HepG2 (cell line): ENCODE results near the gene PEX11A. TPM values are rescaled to one million over a fixed set of nuclear protein-coding genes. Genes with fewer than 3 reads are reported as not detected.

Experiments
- ATAC-seq: fragments of 200-7000 bp; cut with Tn5 transposase; 3 replicates; pipeline ENCODE4 v1.9.1; 2020; ENCODE audit warnings: mild to moderate bottlenecking, moderate library complexity
- BruUV-seq: library from RNA; stranded (reverse); fragments of 400-500 nt; replicated peaks from 2 replicates; lab custom pipeline; 2021; lab: Mats Ljungman, UMichigan
- CTCF ChIA-PET: fragments of 300-600 bp; formaldehyde crosslinking; extraction: SDS; loops from one replicate; lab custom pipeline; 2021; ENCODE audit warnings: low total read pairs, inconsistent platforms, low intra/inter-chr PET ratio; lab: Yijun Ruan, JAX
- POLR2A ChIA-PET: fragments of 350-600 bp; sonication (Branson Sonifier 250); formaldehyde crosslinking; loops from one replicate; lab custom pipeline; 2020; ENCODE audit warnings: antibody characterized with exemption, inconsistent platforms; lab: Yijun Ruan, JAX
- DNase-seq: peaks from one replicate; pipeline ENCODE4 v3.0.0-alpha.2; 2015; ENCODE audit warnings: low spot score
- FAIRE-seq: peaks from 3 replicates; lab custom pipeline; 2011; peaks lifted over from hg19 to GRCh38; lab: Jason Lieb, UNC
- H2AFZ ChIP-seq: one replicate; pipeline ENCODE4 v1.6.1; 2011; ENCODE audit warnings: low read length, inconsistent platforms
- H3K27ac ChIP-seq: fragments of 300-600 bp; 3 replicates; pipeline ENCODE4 v1.8.0; 2011; ENCODE audit warnings: mixed run types, mild to moderate bottlenecking, mixed read lengths, low read length, inconsistent platforms; ENCODE audit not compliant: insufficient read depth; ENCODE audit errors: extremely low read length
- H3K27me3 ChIP-seq, 2 experiments: fragments of 200-600 bp in 1 of 2; 2 replicates in 1 of 2; 3 replicates in 1 of 2; pipeline versions ENCODE4 v1.6.0 to v1.8.0; 2011; ENCODE audit warnings: low read length in 2 of 2, mild to moderate bottlenecking in 2 of 2, moderate library complexity in 2 of 2, inconsistent platforms in 1 of 2; ENCODE audit not compliant: insufficient read depth in 2 of 2, control insufficient read depth in 1 of 2
- H3K36me3 ChIP-seq, 2 experiments: fragments of 200-600 bp in 1 of 2; replicated peaks in 1 of 2; 2 replicates in 1 of 2; 3 replicates in 1 of 2; pipeline versions ENCODE4 v1.5.1 to v1.8.0; 2011; ENCODE audit warnings: low read length in 2 of 2, inconsistent platforms in 1 of 2; ENCODE audit not compliant: insufficient read depth in 2 of 2, control insufficient read depth in 1 of 2
- H3K4me1 ChIP-seq: 2 replicates; pipeline ENCODE4 v1.5.1; 2012; ENCODE audit warnings: low read length, inconsistent platforms; ENCODE audit not compliant: insufficient read depth
- H3K4me2 ChIP-seq: 2 replicates; pipeline ENCODE4 v1.6.0; 2011; ENCODE audit warnings: low read depth, low read length, inconsistent platforms
- H3K4me3 ChIP-seq, 3 experiments: fragments of 200-600 bp in 1 of 3; sonication (generic), shearing (Covaris generic) in 1 of 3; replicated peaks in 1 of 3; 2 replicates each; pipeline ENCODE4 v1.5.1; 2011 to 2016; ENCODE audit warnings: low read length in 3 of 3, inconsistent platforms in 2 of 3, low read depth in 2 of 3, mild to moderate bottlenecking in 2 of 3, control low read depth in 1 of 3, mixed read lengths in 1 of 3; ENCODE audit not compliant: insufficient read depth in 1 of 3
- H3K79me2 ChIP-seq: one replicate; pipeline ENCODE4 v1.6.1; 2011; ENCODE audit warnings: low read length, inconsistent platforms; ENCODE audit not compliant: insufficient read depth
- H3K9ac ChIP-seq: 2 replicates; pipeline ENCODE4 v1.6.0; 2011; ENCODE audit warnings: mild to moderate bottlenecking, low read depth, low read length, inconsistent platforms; ENCODE audit not compliant: insufficient read depth
- H3K9me3 ChIP-seq: 2 replicates; pipeline ENCODE4 v1.5.1; 2012; ENCODE audit warnings: mild to moderate bottlenecking, low read length
- H4K20me1 ChIP-seq: 2 replicates; pipeline ENCODE4 v1.6.0; 2011; ENCODE audit warnings: inconsistent platforms, mild to moderate bottlenecking, low read length, moderate library complexity; ENCODE audit not compliant: insufficient read depth
- ATF7-NPFF ChIP-seq: sonication (generic); formaldehyde crosslinking; IDR thresholded peaks from 2 replicates; pipeline ENCODE4 v1.8.1; 2023; ENCODE audit warnings: mild to moderate bottlenecking, low read depth, missing genetic modification reagents, moderate library complexity
- CENPX ChIP-seq: sonication (generic); formaldehyde crosslinking; IDR thresholded peaks from 2 replicates; pipeline ENCODE4 v1.9.0; 2021; ENCODE audit warnings: mild to moderate bottlenecking, missing genetic modification reagents, moderate library complexity
- ETS1 ChIP-seq: sonication (generic); formaldehyde crosslinking; IDR thresholded peaks from 2 replicates; pipeline ENCODE4 v1.4.0; 2020; ENCODE audit warnings: missing genetic modification reagents
- FOXK2 ChIP-seq: fragments of 450-650 bp; IDR thresholded peaks from 2 replicates; pipeline ENCODE4 v1.6.1; 2016
- HES4 ChIP-seq: sonication (generic); formaldehyde crosslinking; IDR thresholded peaks from 2 replicates; pipeline ENCODE4 v1.9.0; 2021; ENCODE audit warnings: mild to moderate bottlenecking, missing genetic modification reagents, borderline replicate concordance
- HNF4G ChIP-seq, 2 experiments: sonication (generic) in 1 of 2; formaldehyde crosslinking in 1 of 2; IDR thresholded peaks; 2 replicates each; pipeline versions ENCODE4 v1.4.0 to v1.6.1; 2011 to 2020; ENCODE audit warnings: borderline replicate concordance in 2 of 2, low read depth in 2 of 2, mild to moderate bottlenecking in 2 of 2, low read length in 1 of 2, missing genetic modification reagents in 1 of 2, moderate library complexity in 1 of 2
- KAT8 ChIP-seq: IDR thresholded peaks from 2 replicates; pipeline ENCODE4 v1.6.1; 2016; ENCODE audit warnings: missing genetic modification reagents, missing compliant biosample characterization
- KDM5B ChIP-seq: sonication (generic); formaldehyde crosslinking; IDR thresholded peaks from 2 replicates; pipeline ENCODE4 v1.4.0; 2020; ENCODE audit warnings: missing genetic modification reagents, mild to moderate bottlenecking, borderline replicate concordance
- NCOA2 ChIP-seq: sonication (generic); formaldehyde crosslinking; IDR thresholded peaks from 2 replicates; pipeline ENCODE4 v1.8.0; 2022; ENCODE audit warnings: inconsistent platforms
- PHF8 ChIP-seq: sonication (generic); formaldehyde crosslinking; IDR thresholded peaks from 2 replicates; pipeline ENCODE4 v1.5.0; 2020; ENCODE audit warnings: missing genetic modification reagents
- POLR2AphosphoS5 ChIP-seq: IDR thresholded peaks from 2 replicates; pipeline ENCODE4 v1.6.1; 2012; ENCODE audit warnings: low read depth, low read length
- PPARG ChIP-seq: conservative IDR thresholded peaks from 2 replicates; pipeline ENCODE4 v1.6.1; 2016; ENCODE audit warnings: missing biosample characterization, missing genetic modification reagents
- SATB2 ChIP-seq: sonication (generic); formaldehyde crosslinking; IDR thresholded peaks from 2 replicates; pipeline ENCODE4 v1.5.0; 2020; ENCODE audit warnings: missing genetic modification reagents
- XBP1 ChIP-seq: sonication (generic); formaldehyde crosslinking; IDR thresholded peaks from 2 replicates; pipeline ENCODE4 v1.5.0; 2020; ENCODE audit warnings: missing genetic modification reagents
- ZFP90 ChIP-seq: sonication (generic); formaldehyde crosslinking; IDR thresholded peaks from 2 replicates; pipeline ENCODE4 v1.8.0; 2022; ENCODE audit warnings: missing genetic modification reagents, mild to moderate bottlenecking, inconsistent platforms, borderline replicate concordance
- WGBS: methylation state at CpG from one replicate; pipeline ENCODE4 v1.1.6; 2017; ENCODE audit warnings: low lambda C conversion rate; 5-methylcytosine and 5-hydroxymethylcytosine counted together
- in situ Hi-C: cut with HindIII; loops from 2 replicates; pipeline ENCODE4 v1.10.0; 2017; ENCODE audit warnings: low pct_unique_long_range_greater_than_20kb; ENCODE audit not compliant: extremely low pct_ligation_motif_present
- intact Hi-C: fragments of 100-400 bp; cut with micrococcal nuclease; formaldehyde crosslinking; loops from one replicate; pipeline ENCODE4 v1.10.0; 2022; ENCODE audit not compliant: unreplicated experiment
- polyA plus RNA-seq, 8 experiments: library from polyadenylated mRNA; depleted of rRNA in 3 of 8; stranded (reverse) in 7 of 8; unstranded in 1 of 8; fragments of >200 nt; fragmentation: Illumina TruSeq in 4 of 8; extraction: Trizol in 4 of 8; gene quantifications; 2 replicates each; pipeline versions ENCODE4 v1.2.1 to v1.2.3, GENCODE V29; 2011 to 2016; ENCODE audit warnings: low read depth in 4 of 8, missing spikeins in 1 of 8, mixed read lengths in 1 of 8; ENCODE audit not compliant: insufficient read depth in 1 of 8
- total RNA-seq, 5 experiments: library from RNA; depleted of rRNA; stranded (reverse); fragments of >200 nt; fragmentation: Illumina TruSeq; extraction: Trizol; gene quantifications; 2 replicates each; pipeline ENCODE4 v1.2.3, GENCODE V29; 2016; ENCODE audit warnings: low read depth in 1 of 5

Gene PEX11A
- total and polyA plus RNA-seq, 2 of the 13 experiments (the other 11 are each of a cell fraction or from before 2014, with no cell fraction given) = 9.9 to 15.1 TPM

GRCh38 chr15:89659295-89659694 lies 31.3 kb downstream of the PEX11A start:
- no peaks in the 10 kb centered on the region for H3K79me2 ChIP-seq
- H3K9ac ChIP-seq = no peak overlapping the region
- TF ChIP-seq HES4 (CRISPR knock-in tag) = no peak
- no peak for TF ChIP-seq POLR2AphosphoS5
- no peak for TF ChIP-seq KDM5B (CRISPR knock-in tag)
- TF ChIP-seq XBP1 = no peak
- no peak for TF ChIP-seq PPARG (CRISPR knock-in tag)
- TF ChIP-seq FOXK2 = no peak
- no peak for TF ChIP-seq CENPX (CRISPR knock-in tag)
- no peak for TF ChIP-seq ATF7-NPFF (CRISPR knock-in tag)
- no peak for TF ChIP-seq KAT8
- TF ChIP-seq ZFP90 (CRISPR knock-in tag) = no peak
- no peak for TF ChIP-seq NCOA2 (CRISPR knock-in tag)
- TF ChIP-seq HNF4G (IDR thresholded peaks at IDR 0.05; ENCODE audit: borderline replicate concordance, low read depth, low read length) = no peak
- no peak for TF ChIP-seq HNF4G (CRISPR knock-in tag; IDR thresholded peaks at IDR 0.05; ENCODE audit: borderline replicate concordance, low read depth)
- TF ChIP-seq PHF8 (CRISPR knock-in tag) = no peak
- TF ChIP-seq ETS1 = no peak
- TF ChIP-seq SATB2 (CRISPR knock-in tag) = no peak
- H2AFZ ChIP-seq = no peak overlapping the region
- DNase-seq = no peak
- in situ Hi-C loops (no loop called here), intact Hi-C loops (no loop called here)
- WGBS = 84% methylated on average over 2 of the region's 2 CpGs
- H3K4me1 ChIP-seq = peaks cover 25% of the 10 kb centered on the region
- no peaks in the 10 kb centered on the region for H3K9me3 ChIP-seq
- H3K4me3 ChIP-seq = no peak overlapping the region
- no peaks in the 10 kb centered on the region for H3K36me3 ChIP-seq
- no peaks in the 10 kb centered on the region for H4K20me1 ChIP-seq
- FAIRE-seq = no peak
- H3K4me2 ChIP-seq = no peak overlapping the region
- ChIA-PET POLR2A (no interaction called here), CTCF (no interaction called here)
- no peak overlapping the region for H3K27ac ChIP-seq
- BruUV-seq = no TSS peak
- peaks cover 1 to 2% of the 10 kb centered on the region in 2 experiments; a peak in 2 of 5 replicates for H3K27me3 ChIP-seq
- no peak for ATAC-seq
